ENCODE results near the gene GREB1. TPM values are rescaled to one million over a fixed set of nuclear protein-coding genes. Genes with fewer than 3 reads are reported as not detected.

The GREB1 gene
- total and polyA plus RNA-seq, 2 of the 13 experiments (the other 11 are each of a cell fraction or from before 2014, with no cell fraction given): 31.3 to 61.2 TPM

- TF ChIP-seq HCFC1 (IDR thresholded peaks at IDR 0.05; ENCODE audit: low read depth, low read length) (no peak), ZNF761 (CRISPR knock-in tag; conservative IDR thresholded peaks at IDR 0.05) (peak; percentile 87; the same call in 1 of the 2 replicates), ZNF30 (CRISPR knock-in tag; IDR thresholded peaks at IDR 0.05) (no peak), DMAP1 (CRISPR knock-in tag; IDR thresholded peaks at IDR 0.05) (peak; percentile 93), SOX5 (CRISPR knock-in tag; IDR thresholded peaks at IDR 0.05; ENCODE audit: borderline replicate concordance) (peak; percentile 92), KDM4B (CRISPR knock-in tag; IDR thresholded peaks at IDR 0.05) (no peak; the same call in 1 of the 2 replicates), MEIS2 (CRISPR knock-in tag; IDR thresholded peaks at IDR 0.05) (peak; percentile 54), ZNF580 (CRISPR knock-in tag; IDR thresholded peaks at IDR 0.05; ENCODE audit: borderline replicate concordance, low read depth) (peak; percentile 89; the same call in 1 of the 2 replicates), HDAC6 (IDR thresholded peaks at IDR 0.05; ENCODE audit: low read depth, low read length) (no peak), ZBTB33 (CRISPR knock-in tag; IDR thresholded peaks at IDR 0.05) (peak; percentile 68; the same call in 1 of the 2 replicates), ZBTB20 (CRISPR knock-in tag; IDR thresholded peaks at IDR 0.05; ENCODE audit: borderline replicate concordance, low read depth) (peak; percentile 63; the same call in 1 of the 2 replicates), MAZ (IDR thresholded peaks at IDR 0.05; ENCODE audit: borderline replicate concordance, low read depth, low read length) (0 out of 2 replicates have a peak, but pooled peaks have one; percentile 38), MAZ (CRISPR knock-in tag; IDR thresholded peaks at IDR 0.05; ENCODE audit: low read depth) (no peak), MZF1 (CRISPR knock-in tag; IDR thresholded peaks at IDR 0.05; ENCODE audit: borderline replicate concordance) (no peak), ZNF496 (CRISPR knock-in tag; IDR thresholded peaks at IDR 0.05; ENCODE audit: insufficient replicate concordance) (no peak), PHF21A (CRISPR knock-in tag; IDR thresholded peaks at IDR 0.05) (peak; percentile 95), IRF9 (CRISPR knock-in tag; IDR thresholded peaks at IDR 0.05; ENCODE audit: borderline replicate concordance) (no peak; the same call in 1 of the 2 replicates), CENPT (CRISPR knock-in tag; IDR thresholded peaks at IDR 0.05; ENCODE audit: low read depth) (no peak), RFX3 (CRISPR knock-in tag; IDR thresholded peaks at IDR 0.05) (no peak), ZNF75D (CRISPR knock-in tag; IDR thresholded peaks at IDR 0.05; ENCODE audit: borderline replicate concordance) (no peak), ZBTB8A (CRISPR knock-in tag; IDR thresholded peaks at IDR 0.05; ENCODE audit: borderline replicate concordance, low read depth) (no peak), HOXA9 (CRISPR knock-in tag; IDR thresholded peaks at IDR 0.05; ENCODE audit: borderline replicate concordance) (no peak), TOE1 (CRISPR knock-in tag; IDR thresholded peaks at IDR 0.05) (peak; percentile 91; the same call in 1 of the 2 replicates), ZNF639 (CRISPR knock-in tag; conservative IDR thresholded peaks at IDR 0.05) (no peak; the same call in 1 of the 2 replicates), ZNF160 (CRISPR knock-in tag; IDR thresholded peaks at IDR 0.05) (no peak; the same call in 1 of the 2 replicates)
These were observed 27.9 kb upstream of the GREB1 start (continued) for GRCh38 chr2:11505652-11506610.

Measured in HepG2 (cell line).